NCI-H1105 (cell line): Measurements from ENCODE around the gene C11orf58.

Experiments
- DNase-seq: peaks from one replicate; lab custom pipeline; 2025; lab: John Stamatoyannopoulos, UW

C11orf58 gene

DNA sequence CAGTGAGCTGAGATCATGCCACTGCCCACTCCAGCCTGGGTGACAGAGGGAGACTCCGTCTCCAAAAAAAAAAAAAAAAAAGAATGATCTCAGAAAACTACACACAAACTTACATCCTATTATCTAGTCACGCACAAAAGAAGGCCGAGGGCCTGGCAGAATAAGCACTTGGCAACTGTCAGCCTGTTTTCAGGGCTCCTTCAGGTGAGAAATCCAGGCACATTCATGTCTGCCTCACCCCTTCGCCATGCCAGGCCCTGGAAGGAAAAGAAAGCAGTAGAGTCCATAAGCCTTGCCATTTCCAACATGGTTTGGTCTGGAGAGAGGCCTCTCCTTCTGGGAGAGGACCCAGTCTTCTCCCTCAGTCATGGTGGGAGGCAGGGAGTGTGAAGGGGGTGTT is 30.9 kb downstream of the C11orf58 start:
- no peak for DNase-seq

DNA sequence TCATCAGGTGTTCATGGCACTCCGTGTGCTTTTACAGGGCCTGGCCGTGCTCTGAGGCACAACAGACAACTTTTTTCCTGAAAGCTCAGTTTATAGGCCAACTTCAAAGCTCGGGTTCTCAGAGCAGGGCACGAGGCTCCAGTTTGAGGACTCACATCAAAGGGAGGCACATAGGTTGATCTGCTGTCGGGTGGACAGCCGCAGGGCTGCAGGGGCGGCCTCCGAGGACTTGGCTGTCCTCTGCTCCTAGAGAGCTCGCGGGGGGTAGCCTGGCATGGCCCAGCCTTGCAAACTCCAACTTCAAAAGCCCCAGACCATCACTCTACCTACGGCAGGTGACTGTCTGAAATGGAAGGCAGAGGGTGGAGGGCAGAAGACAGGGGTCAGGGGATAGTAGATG is 31.6 kb downstream of the C11orf58 start:
- no peak for DNase-seq

GRCh38 chr11:16771350-16772140 is 33.1 kb downstream of the C11orf58 start:
- no peak for DNase-seq

DNA sequence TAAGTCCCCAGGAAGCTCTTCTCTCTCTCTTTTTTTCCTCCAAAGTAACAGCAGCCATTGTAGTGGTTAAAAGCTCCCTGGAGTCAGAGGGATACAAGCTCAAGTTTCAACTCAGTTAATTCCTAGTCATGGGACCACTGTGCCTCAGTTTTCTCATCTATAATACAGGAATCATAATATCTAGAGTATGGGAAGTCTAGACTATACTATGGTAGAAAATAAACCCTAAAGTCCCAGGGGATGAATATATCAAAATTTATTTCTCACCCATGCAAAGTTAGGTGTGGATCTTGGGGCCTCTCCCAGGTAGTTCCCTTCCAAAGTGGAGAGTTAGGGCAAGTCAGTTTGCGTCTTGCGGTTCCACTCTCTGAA is 33.7 kb downstream of the C11orf58 start:
- DNase-seq: no peak

DNA sequence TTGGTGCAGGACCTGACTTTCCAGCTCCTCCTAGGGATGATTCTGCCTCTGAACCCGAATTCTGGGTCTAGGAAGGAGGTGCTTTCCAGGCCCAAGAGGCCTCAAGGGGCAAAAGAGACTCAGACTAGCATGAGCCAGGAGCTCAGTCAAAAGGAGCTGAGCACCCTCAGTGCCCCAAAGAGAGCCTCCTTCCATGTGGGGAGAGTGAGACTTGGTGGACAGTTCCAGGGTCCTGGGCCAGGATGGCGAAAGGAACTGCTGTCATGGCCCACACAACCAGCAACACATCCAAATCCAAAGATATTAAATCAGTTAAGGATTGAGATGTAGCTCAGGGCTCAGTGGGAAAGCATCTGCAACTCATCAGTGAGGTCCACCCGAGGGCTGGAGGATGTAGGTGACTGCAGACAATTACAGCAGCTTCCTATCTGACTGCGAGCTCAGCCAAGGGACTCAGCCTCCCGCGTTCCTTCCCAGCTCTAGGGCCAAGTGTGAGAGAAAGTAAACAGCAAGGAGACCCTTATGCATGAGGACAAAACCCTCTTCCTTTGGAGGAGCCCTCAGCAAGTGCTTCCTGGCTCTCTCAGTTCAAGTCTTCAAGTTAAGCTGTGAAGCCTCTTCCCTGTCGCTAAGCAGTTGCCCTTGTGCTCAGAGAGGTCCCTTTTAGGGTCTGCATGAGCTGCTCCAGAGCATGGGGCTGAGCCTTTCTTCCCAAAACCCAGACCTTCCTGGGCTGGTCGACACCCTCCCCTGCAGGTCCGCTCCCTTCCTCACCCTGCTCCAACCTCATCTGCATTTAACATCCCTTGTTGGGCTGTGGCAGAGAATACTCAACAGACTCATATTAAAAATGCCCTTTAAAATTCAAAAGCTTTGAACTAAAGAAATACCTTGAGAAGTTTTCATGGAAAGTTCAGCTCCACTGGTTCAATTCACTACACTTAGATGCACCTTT is 35.8 kb downstream of the C11orf58 start:
- DNase-seq: no peak

DNA sequence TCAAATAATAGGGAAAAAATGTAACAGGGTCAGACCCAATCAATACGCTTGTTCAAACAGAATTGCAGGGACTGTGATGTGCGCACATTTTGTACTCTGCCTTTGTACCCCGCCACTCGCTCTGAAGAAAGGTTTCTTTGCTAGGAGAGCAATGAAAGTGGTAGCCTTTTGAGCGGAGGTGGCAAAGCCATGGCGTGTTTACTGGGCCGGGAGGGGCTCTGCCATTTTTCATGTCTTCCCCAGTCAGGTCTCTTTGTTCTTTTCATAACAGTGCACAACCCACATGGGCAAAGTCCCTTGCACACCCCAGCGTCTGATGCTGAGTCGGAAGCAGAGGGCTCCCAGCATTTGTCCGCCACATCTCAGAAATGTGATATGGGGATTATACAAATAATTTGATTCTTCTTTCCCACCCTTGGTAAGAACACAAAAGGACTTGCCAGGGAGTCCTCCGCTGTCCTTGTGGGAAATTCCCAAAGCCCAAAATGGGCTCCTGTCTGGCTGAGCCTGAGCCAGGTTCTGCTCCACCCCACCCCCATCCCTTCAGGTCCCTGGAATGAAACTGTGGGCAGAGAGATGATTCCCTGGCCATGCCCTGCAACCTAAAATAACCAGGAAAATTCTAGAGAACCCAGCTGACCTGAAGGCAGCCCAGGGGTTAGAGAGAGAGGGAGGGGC is 36.6 kb downstream of the C11orf58 start:
- DNase-seq: no peak

DNA sequence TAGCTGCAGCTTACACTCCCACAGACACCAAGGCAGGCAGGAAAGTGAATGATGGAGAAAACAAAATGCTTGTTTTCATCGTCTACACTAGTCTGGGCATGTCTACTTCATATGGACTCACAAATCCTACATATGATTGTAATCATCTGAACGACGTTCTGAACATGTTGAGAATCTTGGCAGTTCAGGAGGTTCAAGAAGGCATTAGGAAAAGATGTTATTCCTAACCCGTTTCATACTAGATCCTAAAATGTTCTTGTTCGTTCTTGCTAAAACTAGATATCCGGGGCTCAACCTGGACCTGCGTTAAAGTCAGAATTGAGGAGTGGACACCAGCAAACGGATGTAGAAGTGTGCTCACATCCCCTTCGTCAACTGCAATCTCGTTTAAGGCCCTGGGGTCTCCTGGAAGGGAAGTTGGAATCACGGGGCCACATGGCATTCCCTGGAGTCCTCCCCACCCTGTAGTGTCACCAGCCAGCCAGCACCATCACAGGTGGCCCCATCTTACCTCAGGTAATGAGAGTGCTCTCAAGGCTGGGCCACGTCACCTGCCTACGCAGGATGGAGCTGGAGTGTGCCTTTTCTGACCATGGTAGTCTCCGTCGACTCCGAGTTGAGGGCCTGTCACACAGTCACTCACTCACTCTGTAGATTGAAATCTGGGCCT is 37.3 kb downstream of the C11orf58 start:
- DNase-seq: no peak

GRCh38 chr11:16776711-16777612 is 38.5 kb downstream of the C11orf58 start:
- no peak for DNase-seq

- DNase-seq: no peak
Measured at GRCh38 chr11:16777613-16777975, 39.1 kb downstream of the C11orf58 start.

DNA sequence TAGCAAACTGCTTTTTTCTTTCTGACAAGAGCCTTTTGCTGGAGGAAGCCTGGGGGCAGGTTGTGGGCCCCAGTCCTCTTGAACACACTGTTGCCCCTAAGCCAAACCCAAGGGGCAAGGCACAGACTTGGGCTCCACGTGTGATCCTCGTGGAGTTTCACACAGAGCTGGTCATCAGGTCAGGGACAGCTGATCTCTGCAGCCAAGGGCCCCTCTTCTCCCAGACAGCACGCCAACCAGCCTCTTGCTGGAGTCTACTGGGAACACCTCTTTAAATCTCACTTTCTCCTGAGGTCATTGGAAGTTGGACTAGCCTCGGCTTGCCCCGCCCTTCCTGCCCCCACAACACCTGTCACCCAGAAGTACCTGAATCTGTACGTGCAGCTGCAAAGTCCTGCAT is 39.8 kb downstream of the C11orf58 start:
- no peak for DNase-seq

GRCh38 chr11:16778876-16779275 is 40.4 kb downstream of the C11orf58 start:
- no peak for DNase-seq

- DNase-seq: no peak
Measured at GRCh38 chr11:16779436-16779835, 41.0 kb downstream of the C11orf58 start.

DNA sequence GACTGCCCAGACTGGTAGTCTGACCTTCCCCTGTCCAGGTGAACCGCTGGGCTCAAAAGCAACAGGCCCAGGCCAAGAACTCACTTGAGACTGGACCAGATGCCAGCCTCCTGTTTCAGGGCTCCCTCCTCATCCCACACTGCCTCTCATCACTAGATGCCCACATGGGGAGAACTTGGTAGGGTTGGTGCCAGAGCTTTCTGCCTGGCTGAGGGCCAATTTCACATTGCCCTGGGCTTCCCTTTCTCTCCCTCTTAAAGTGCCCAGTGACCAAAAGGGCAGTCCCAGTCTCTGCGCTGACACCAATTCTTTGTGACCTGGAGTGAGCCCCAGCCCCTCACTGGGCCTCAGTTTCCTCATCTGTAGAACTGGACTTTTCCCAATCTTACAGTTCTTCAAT is 41.7 kb downstream of the C11orf58 start:
- no peak for DNase-seq

GRCh38 chr11:16780698-16781550 is 42.5 kb downstream of the C11orf58 start:
- DNase-seq: no peak

- DNase-seq: no peak
Measured at GRCh38 chr11:16781936-16782919, 43.8 kb downstream of the C11orf58 start.

DNA sequence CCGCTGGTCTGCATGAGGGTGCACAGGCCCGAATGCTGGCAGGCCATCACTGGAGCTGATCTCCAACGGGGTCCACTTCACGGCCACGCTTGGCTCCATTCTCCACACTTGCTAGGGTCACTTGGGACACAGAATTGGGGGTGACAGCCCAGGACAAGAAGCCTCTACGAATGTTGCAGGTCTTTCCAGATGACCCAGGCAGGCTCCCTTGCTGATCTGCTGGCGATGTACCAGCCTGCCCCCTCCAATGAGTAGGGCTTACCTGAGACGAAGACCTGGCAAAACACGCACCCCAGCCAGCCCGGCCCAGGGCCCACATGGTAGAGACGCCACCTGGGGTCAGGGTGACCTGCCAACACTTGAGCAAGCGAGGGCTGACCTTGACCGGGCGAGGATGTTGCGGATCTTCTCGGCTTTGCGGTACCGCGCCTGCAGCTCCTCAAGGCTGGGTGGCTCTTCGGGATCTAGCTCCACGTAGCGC is 44.9 kb downstream of the C11orf58 start:
- no peak for DNase-seq

GRCh38 chr11:16784097-16784496 is 45.6 kb downstream of the C11orf58 start:
- no peak for DNase-seq

GRCh38 chr11:16784666-16785065 is 46.2 kb downstream of the C11orf58 start:
- DNase-seq: no peak
